ENCODE measurements around the gene OCRL. TPM values are rescaled to one million over a fixed set of nuclear protein-coding genes. Genes with fewer than 3 reads are reported as not detected.

OCRL gene
- total and polyA plus RNA-seq, 2 donors (not counting 1 experiment from before 2014, with no cell fraction given), result 4.6 to 10.6 TPM

DNA sequence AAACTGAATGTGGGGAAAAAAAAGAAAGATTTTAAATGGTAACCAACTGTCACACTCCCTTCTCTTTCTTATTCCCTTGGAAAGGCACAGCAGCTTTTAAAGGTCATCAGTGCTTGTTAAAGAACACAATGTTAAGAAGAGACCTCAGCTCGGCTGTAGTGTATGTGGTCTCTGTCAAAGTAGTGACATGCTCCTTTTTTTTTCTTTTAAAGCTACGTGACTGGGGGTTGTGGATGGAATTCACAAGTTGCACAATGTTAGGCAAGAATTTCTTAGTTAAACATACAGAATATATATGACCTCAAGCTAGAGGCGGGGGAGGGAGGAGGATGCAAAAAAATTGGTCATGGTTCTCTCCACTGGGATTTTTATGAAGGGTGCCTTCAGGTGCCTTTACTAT, 45.6 kb downstream of the OCRL start:
- ChIA-PET POLR2A (no interaction called here), CTCF (no interaction called here)
- DNase-seq (no peak), ATAC-seq (ENCODE audit: low read depth) (no peak)
- no peak overlapping the region for H3K4me3 Mint-ChIP-seq
- Histone ChIP-seq H3K9ac (ENCODE audit: low read length) (no peak overlapping the region), H3K4me1 (ENCODE audit: control insufficient read depth in 2 of 2, insufficient read depth in 2 of 2, low read length in 2 of 2) (no peaks in the 10 kb centered on the region), H4K20me1 (ENCODE audit: control insufficient read depth, insufficient read depth, low read length, poor library complexity, severe bottlenecking) (no peaks in the 10 kb centered on the region), H3K4me3 (ENCODE audit: control extremely low read depth in 1 of 5, extremely low read depth in 1 of 5, insufficient read depth in 1 of 5, low read depth in 2 of 5, low read length in 4 of 5) (no peak overlapping the region), H3K27me3 (replicated peaks in 1 of 4; ENCODE audit: control extremely low read depth in 1 of 4, control insufficient read depth in 3 of 4, insufficient read depth in 4 of 4, low read length in 3 of 4) (no peaks in the 10 kb centered on the region), H2AFZ (ENCODE audit: insufficient read depth, low read depth, low read length, poor library complexity, severe bottlenecking) (no peak overlapping the region), H3K79me2 (ENCODE audit: control insufficient read depth, insufficient read depth, low read length) (no peaks in the 10 kb centered on the region), H3K27ac (ENCODE audit: low read length in 2 of 2) (no peak overlapping the region), H3K36me3 (replicated peaks in 1 of 2; ENCODE audit: control extremely low read depth in 1 of 2, control insufficient read depth in 1 of 2, extremely low read depth in 1 of 2, insufficient read depth in 2 of 2, low read length in 1 of 2) (peaks cover 0 to 2% of the 10 kb centered on the region in 2 experiments), H3K9me3 (ENCODE audit: control extremely low read depth in 1 of 3, control insufficient read depth in 2 of 3, insufficient read depth in 1 of 3, low read length in 2 of 3) (no peaks in the 10 kb centered on the region), H3K4me2 (replicated peaks; ENCODE audit: low read depth, low read length, poor library complexity, severe bottlenecking) (no peak overlapping the region)
- intact Hi-C loops (cut with micrococcal nuclease), result no loop called here
- no CpG with 5 or more reads among the region's 3 CpGs for WGBS (ENCODE audit: insufficient coverage)
- no peaks in the 10 kb centered on the region for H3K4me1 Mint-ChIP-seq
- H3K9me3 Mint-ChIP-seq (ENCODE audit: insufficient read depth), result no peaks in the 10 kb centered on the region
- H3K27ac Mint-ChIP-seq, result no peak overlapping the region
- TF ChIP-seq EZH2 (IDR thresholded peaks at IDR 0.05; ENCODE audit: borderline replicate concordance, insufficient read depth, low read depth, low read length, poor library complexity, severe bottlenecking), result no peak
- TF ChIP-seq, protein P1, sequence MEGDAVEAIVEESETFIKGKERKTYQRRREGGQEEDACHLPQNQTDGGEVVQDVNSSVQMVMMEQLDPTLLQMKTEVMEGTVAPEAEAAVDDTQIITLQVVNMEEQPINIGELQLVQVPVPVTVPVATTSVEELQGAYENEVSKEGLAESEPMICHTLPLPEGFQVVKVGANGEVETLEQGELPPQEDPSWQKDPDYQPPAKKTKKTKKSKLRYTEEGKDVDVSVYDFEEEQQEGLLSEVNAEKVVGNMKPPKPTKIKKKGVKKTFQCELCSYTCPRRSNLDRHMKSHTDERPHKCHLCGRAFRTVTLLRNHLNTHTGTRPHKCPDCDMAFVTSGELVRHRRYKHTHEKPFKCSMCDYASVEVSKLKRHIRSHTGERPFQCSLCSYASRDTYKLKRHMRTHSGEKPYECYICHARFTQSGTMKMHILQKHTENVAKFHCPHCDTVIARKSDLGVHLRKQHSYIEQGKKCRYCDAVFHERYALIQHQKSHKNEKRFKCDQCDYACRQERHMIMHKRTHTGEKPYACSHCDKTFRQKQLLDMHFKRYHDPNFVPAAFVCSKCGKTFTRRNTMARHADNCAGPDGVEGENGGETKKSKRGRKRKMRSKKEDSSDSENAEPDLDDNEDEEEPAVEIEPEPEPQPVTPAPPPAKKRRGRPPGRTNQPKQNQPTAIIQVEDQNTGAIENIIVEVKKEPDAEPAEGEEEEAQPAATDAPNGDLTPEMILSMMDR (IDR thresholded peaks at IDR 0.05), result no peak
- H3K27me3 Mint-ChIP-seq, result no peaks in the 10 kb centered on the region

DNA sequence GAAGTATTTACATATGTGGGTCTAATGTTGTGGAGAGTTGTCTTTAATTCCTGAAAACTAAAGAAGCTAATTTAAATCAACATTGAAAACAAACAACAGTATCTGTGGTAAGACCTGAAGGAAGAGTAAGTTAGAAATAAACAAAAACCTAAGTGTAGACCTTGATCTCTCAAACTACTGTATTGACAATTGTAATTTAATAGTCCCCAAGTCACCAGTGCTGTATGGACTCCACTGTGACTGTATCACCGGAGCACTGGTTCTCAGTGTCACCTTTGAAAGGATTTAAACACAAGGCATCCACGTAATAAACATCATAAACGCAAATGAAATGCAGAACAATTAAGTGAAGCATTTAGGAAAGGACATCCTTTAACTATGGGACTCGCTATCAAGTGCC, 46.4 kb downstream of the OCRL start:
- TF ChIP-seq EZH2 (IDR thresholded peaks at IDR 0.05; ENCODE audit: borderline replicate concordance, insufficient read depth, low read depth, low read length, poor library complexity, severe bottlenecking), result no peak
- TF ChIP-seq, protein P1 (IDR thresholded peaks at IDR 0.05), result no peak
- Histone ChIP-seq H2AFZ (ENCODE audit: insufficient read depth, low read depth, low read length, poor library complexity, severe bottlenecking) (no peak overlapping the region), H4K20me1 (ENCODE audit: control insufficient read depth, insufficient read depth, low read length, poor library complexity, severe bottlenecking) (no peaks in the 10 kb centered on the region), H3K9ac (ENCODE audit: low read length) (no peak overlapping the region), H3K4me2 (replicated peaks; ENCODE audit: low read depth, low read length, poor library complexity, severe bottlenecking) (no peak overlapping the region), H3K4me3 (ENCODE audit: control extremely low read depth in 1 of 5, extremely low read depth in 1 of 5, insufficient read depth in 1 of 5, low read depth in 2 of 5, low read length in 4 of 5) (no peak overlapping the region), H3K27ac (ENCODE audit: low read length in 2 of 2) (no peak overlapping the region), H3K9me3 (ENCODE audit: control extremely low read depth in 1 of 3, control insufficient read depth in 2 of 3, insufficient read depth in 1 of 3, low read length in 2 of 3) (no peaks in the 10 kb centered on the region), H3K79me2 (ENCODE audit: control insufficient read depth, insufficient read depth, low read length) (no peaks in the 10 kb centered on the region), H3K4me1 (ENCODE audit: control insufficient read depth in 2 of 2, insufficient read depth in 2 of 2, low read length in 2 of 2) (no peaks in the 10 kb centered on the region), H3K27me3 (replicated peaks in 1 of 4; ENCODE audit: control extremely low read depth in 1 of 4, control insufficient read depth in 3 of 4, insufficient read depth in 4 of 4, low read length in 3 of 4) (no peaks in the 10 kb centered on the region), H3K36me3 (replicated peaks in 1 of 2; ENCODE audit: control extremely low read depth in 1 of 2, control insufficient read depth in 1 of 2, extremely low read depth in 1 of 2, insufficient read depth in 2 of 2, low read length in 1 of 2) (peaks cover 0 to 2% of the 10 kb centered on the region in 2 experiments)
- H3K4me1 Mint-ChIP-seq, result no peaks in the 10 kb centered on the region
- CTCF ChIA-PET, result no interaction called here
- DNase-seq, result no peak
- intact Hi-C loops (cut with micrococcal nuclease), result no loop called here
- POLR2A ChIA-PET, result no interaction called here
- H3K9me3 Mint-ChIP-seq (ENCODE audit: insufficient read depth), result no peaks in the 10 kb centered on the region
- no peak overlapping the region for H3K27ac Mint-ChIP-seq
- WGBS (ENCODE audit: insufficient coverage), result no CpG with 5 or more reads among the region's 4 CpGs
- no peak for ATAC-seq (ENCODE audit: low read depth)
- H3K4me3 Mint-ChIP-seq, result no peak overlapping the region
- H3K27me3 Mint-ChIP-seq, result no peaks in the 10 kb centered on the region
